Stimulated activated naive B cell treated with anti-CD40 and anti-IgM and Interleukin-4, amounts not matched to agents 10 μg/mL and 1 μg/mL and 100 μg/mL, for 72 hours (primary cell): Measurements from ENCODE around the gene SPDEF.
A peak's percentile ranks its signal among the peaks of the same experiment; 100 is the strongest.

Source experiments
- ATAC-seq, 2 donors: fragments of 150-1000 bp; cut with Tn5 transposase; replicated peaks; 2 replicates each; pipeline ENCODE4 v1.10.0; 2021; ENCODE audit warnings: moderate library complexity in 1 of 2
- DNase-seq: peaks from one replicate; pipeline ENCODE4 v3.0.0; 2021
- H3K27ac Mint-ChIP-seq: one replicate; pipeline ENCODE4 v1.8.0; 2022; ENCODE audit warnings: mild to moderate bottlenecking, mixed read lengths
- H3K27me3 Mint-ChIP-seq, 2 donors: one replicate each; pipeline ENCODE4 v1.8.0; 2022; ENCODE audit warnings: mixed read lengths in 2 of 2
- H3K36me3 Mint-ChIP-seq, 2 donors: one replicate each; pipeline ENCODE4 v1.8.0; 2022; ENCODE audit warnings: mixed read lengths in 2 of 2, mild to moderate bottlenecking in 1 of 2
- H3K4me1 Mint-ChIP-seq, 2 donors: one replicate each; pipeline ENCODE4 v1.8.0; 2022; ENCODE audit warnings: mixed read lengths in 2 of 2, mild to moderate bottlenecking in 1 of 2
- H3K4me3 Mint-ChIP-seq, 2 donors: one replicate each; pipeline ENCODE4 v1.8.0; 2022; ENCODE audit warnings: mild to moderate bottlenecking in 2 of 2, mixed read lengths in 2 of 2, moderate library complexity in 1 of 2
- H3K9me3 Mint-ChIP-seq, 2 donors: one replicate each; pipeline ENCODE4 v1.8.0; 2022; ENCODE audit warnings: mixed read lengths in 2 of 2, mild to moderate bottlenecking in 1 of 2

The SPDEF gene

DNA sequence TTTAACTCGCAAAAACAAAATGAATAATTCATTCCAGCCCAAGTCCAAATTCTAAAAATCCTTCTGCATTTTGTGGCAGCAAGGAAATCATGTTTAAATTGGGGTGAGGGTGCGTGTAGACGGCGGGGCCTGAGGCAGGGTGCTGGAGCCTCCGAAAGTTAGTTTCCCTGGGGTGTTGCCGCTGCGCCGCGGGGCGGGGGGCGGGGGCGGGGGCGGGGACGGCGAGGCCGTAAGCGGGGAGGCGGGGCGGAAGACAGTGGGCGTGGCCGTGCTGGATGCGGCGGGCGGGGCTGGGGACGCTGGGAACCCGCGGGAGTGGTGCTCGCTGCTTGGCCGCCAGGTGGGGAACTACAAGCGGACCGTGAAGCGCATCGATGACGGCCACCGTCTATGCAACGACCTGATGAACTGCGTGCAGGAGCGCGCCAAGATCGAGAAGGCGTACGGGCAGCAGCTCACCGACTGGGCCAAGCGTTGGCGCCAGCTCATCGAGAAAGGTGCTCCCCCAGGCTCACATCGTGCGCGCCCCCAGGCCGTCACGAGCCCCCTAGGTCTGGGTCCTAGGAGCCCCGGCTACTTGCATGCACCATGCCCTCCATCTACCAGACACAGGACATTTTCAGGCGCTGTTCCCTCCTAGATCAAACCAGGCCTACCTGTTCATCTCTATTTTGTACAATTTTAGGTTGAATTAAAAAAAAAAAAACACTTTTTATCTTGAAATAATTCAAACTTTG lies 29.0 kb downstream of the SPDEF start:
- DNase-seq (peak; percentile 89), ATAC-seq (peak; percentile 97 to 98)
- Mint-ChIP-seq H3K36me3 (no peaks in the 10 kb centered on the region), H3K9me3 (no peaks in the 10 kb centered on the region), H3K4me1 (peaks cover 7 to 9% of the 10 kb centered on the region in 2 donors), H3K27me3 (no peaks in the 10 kb centered on the region), H3K4me3 (peak overlapping the region; percentile 36 to 60), H3K27ac (peak overlapping the region; percentile 42)

DNA sequence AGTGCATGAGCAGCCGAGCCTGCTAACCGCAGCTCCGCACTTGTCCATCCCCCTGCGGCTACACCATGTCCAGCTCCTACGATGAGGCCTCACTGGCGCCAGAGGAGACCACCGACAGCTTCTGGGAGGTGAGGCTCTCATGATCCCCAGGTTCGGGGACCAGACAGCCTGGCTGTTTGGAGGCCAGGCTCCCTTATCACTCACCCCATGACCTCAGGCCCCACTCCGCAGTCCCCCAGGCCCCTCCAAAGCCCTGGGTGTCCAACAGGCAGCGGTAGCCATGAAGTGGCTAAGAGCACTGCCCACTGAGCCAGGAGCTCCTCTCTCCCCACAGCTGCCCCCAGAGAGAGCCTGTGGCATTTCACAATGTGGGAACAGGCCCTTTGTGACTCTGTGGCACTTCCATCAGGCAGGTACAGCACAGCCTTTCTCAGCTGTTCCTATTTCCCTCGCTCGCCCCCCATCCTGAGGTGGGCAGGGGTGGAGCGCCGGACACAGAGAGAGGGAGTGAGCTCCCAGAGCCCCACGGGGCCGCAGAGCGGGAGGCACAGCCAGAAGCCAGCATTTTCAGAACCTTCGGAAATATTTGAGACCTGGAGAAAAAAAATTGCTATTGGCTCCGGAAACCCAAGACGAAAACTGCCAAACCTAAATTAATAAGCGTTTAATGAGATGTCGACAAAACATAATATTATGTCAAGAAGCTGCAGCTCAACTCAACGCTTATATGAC lies 29.7 kb downstream of the SPDEF start:
- peaks cover 12 to 14% of the 10 kb centered on the region in 2 donors for H3K4me1 Mint-ChIP-seq
- ATAC-seq: peak in 1 of 2 donors; percentile 16
- no peaks in the 10 kb centered on the region for H3K36me3 Mint-ChIP-seq
- H3K9me3 Mint-ChIP-seq: no peaks in the 10 kb centered on the region
- peak overlapping the region in 1 of 2 donors; percentile 60 for H3K4me3 Mint-ChIP-seq
- DNase-seq: no peak
- H3K27me3 Mint-ChIP-seq: no peaks in the 10 kb centered on the region
- no peak overlapping the region for H3K27ac Mint-ChIP-seq

DNA sequence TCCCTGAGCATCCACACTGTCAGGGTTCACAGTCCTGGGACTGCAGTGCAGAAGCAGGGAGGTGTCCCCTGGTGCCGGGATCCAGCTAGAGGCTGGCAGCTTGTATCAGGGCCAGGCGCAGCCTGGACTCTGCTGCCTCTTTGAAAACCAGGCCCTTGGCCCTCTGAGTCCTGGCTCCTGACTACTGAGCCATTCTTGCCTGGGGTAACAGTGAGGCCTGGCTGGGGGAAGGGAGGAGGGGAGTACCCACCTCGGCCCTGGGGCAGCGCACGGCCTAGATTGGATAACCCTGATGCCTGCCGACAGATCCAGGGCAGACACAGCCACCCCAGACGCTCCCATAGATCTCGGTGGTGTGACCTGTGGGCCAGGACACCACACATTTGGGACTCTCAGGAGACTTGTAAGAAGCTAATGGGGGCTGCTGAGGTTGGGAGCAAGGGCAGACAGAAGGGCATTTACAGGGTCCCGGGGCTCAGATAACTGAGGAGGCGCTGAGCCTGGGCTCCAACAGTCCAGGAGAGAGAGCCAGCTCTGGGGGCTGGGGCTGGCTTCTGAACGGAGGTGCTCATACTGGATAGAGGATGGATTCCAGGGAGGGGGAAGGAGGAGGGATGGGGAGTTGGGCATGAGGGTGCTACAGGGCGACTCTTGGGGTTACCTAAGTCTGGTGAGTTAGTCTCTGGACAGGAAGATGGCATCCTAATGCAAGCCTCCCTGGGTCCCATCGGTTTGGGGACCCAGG lies 30.5 kb downstream of the SPDEF start:
- DNase-seq: no peak
- Mint-ChIP-seq H3K27ac (no peak overlapping the region), H3K4me3 (peak overlapping the region in 1 of 2 donors; percentile 29), H3K27me3 (no peaks in the 10 kb centered on the region), H3K36me3 (no peaks in the 10 kb centered on the region), H3K4me1 (peaks cover 13 to 15% of the 10 kb centered on the region in 2 donors), H3K9me3 (no peaks in the 10 kb centered on the region)
- ATAC-seq: no peak

DNA sequence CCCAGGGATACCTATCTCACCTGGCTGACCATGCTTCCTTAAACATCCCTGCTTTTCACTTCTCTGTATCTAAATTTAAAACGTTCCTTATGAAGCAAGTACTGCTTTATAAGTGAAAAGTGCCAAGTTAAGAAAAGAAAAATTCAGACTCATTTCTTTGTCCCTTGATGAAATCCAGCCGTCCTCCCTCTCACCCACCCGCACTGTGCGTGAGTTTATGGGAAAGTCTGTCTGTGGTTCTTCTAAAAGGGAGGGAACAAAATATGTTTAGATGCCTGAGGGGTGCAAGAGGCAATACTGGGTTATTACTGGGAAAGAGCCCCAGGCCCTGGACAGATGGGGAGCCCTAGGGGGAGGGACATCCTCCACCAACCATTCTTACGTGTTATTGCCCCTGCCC lies 31.2 kb downstream of the SPDEF start:
- no peaks in the 10 kb centered on the region for H3K27me3 Mint-ChIP-seq
- H3K4me1 Mint-ChIP-seq: peaks cover 13 to 15% of the 10 kb centered on the region in 2 donors
- no peaks in the 10 kb centered on the region for H3K36me3 Mint-ChIP-seq
- H3K9me3 Mint-ChIP-seq: no peaks in the 10 kb centered on the region
- peak overlapping the region; percentile 9 for H3K27ac Mint-ChIP-seq
- ATAC-seq (no peak), DNase-seq (no peak)
- no peak overlapping the region for H3K4me3 Mint-ChIP-seq

DNA sequence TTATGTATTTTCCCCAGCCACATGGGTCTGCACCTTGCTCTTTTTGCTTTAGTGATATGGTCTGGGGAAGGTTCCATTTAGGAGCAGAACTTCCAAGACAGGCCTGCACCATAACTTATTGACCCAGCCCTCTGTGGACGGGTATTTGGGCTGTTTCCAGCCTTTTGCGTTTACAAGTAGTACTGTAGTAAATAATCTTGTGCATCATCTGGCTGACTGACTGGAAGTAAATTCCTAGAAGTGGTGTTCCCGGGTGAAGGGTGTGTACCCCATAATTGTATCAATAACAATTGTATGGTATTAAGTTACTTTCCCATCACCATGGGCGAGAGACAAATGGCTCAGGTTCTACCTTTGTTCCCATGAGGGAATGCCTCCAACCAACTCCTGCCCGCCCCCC lies 31.6 kb downstream of the SPDEF start:
- no peaks in the 10 kb centered on the region for H3K36me3 Mint-ChIP-seq
- ATAC-seq: no peak

DNA sequence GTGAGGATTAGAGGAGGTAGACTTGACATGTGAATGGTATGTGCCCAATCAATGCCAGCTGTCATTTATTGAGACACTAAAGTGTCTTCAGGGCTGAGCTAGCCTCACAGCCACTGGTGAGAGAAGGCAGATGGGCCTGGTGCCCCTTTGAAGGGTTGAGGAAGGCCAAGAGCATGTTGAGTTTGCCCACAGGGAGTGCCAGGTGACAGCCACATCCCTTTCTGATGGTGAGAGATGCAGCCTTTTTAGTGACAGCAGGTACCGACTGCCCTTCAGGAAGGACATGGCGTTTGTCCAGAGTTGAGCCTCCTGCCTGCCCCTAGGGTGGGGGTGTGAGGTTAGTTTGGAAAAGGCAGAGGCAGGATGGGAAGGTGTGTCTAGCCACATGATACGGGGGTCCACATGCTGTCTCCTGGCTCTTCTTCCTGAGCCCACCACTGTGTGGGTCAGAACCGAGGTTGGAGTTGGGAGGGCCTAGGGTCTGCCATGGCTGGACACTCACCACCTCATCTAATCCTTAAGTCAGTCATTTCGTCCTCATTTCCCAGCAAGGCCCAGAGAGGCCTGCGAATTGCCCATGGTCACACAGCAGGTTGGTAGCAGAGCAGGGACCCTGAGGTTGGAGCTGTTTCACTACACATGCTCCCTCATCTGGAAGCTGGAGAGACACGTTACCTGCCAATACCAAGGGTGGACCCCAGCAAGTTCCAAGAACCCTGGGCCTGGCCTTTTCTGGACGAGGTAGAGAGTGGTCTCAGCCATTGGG lies 32.5 kb downstream of the SPDEF start:
- H3K4me3 Mint-ChIP-seq: no peak overlapping the region
- H3K4me1 Mint-ChIP-seq: peaks cover 13 to 15% of the 10 kb centered on the region in 2 donors
- no peaks in the 10 kb centered on the region for H3K36me3 Mint-ChIP-seq
- H3K27me3 Mint-ChIP-seq: peaks cover 0 to 5% of the 10 kb centered on the region in 2 donors
- H3K9me3 Mint-ChIP-seq: no peaks in the 10 kb centered on the region
- ATAC-seq: no peak
- no peak for DNase-seq
- no peak overlapping the region for H3K27ac Mint-ChIP-seq

More for the DNA sequence above, 31.6 kb downstream of the SPDEF start:
- DNase-seq: no peak
- Mint-ChIP-seq H3K27me3 (no peaks in the 10 kb centered on the region), H3K27ac (peak overlapping the region; percentile 9), H3K4me1 (peaks cover 13 to 15% of the 10 kb centered on the region in 2 donors), H3K9me3 (no peaks in the 10 kb centered on the region), H3K4me3 (no peak overlapping the region)

DNA sequence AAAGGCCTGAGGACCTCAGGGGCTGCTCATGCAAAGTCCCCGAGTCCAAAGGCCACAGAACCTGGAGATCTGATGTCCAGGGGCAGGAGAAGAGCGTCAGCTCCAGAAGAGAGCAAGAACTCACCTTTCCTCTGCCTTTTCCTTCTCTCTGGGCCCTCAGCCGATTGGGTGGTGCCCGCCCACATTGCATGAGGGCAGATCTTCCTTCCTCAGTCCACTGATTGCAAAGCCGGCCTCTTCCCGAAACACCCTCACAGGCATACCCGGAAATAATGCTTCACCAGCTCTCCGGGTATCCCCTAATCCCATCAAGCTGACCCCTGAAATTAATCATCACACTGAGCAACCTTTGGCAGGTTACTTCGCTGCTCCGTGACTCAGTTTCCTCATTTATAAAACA lies 33.4 kb downstream of the SPDEF start:
- H3K9me3 Mint-ChIP-seq: no peaks in the 10 kb centered on the region
- H3K27me3 Mint-ChIP-seq: peaks cover 0 to 6% of the 10 kb centered on the region in 2 donors
- DNase-seq (no peak), ATAC-seq (no peak)
- peaks cover 12 to 15% of the 10 kb centered on the region in 2 donors for H3K4me1 Mint-ChIP-seq
- no peak overlapping the region for H3K4me3 Mint-ChIP-seq
- no peak overlapping the region for H3K27ac Mint-ChIP-seq
- no peaks in the 10 kb centered on the region for H3K36me3 Mint-ChIP-seq

DNA sequence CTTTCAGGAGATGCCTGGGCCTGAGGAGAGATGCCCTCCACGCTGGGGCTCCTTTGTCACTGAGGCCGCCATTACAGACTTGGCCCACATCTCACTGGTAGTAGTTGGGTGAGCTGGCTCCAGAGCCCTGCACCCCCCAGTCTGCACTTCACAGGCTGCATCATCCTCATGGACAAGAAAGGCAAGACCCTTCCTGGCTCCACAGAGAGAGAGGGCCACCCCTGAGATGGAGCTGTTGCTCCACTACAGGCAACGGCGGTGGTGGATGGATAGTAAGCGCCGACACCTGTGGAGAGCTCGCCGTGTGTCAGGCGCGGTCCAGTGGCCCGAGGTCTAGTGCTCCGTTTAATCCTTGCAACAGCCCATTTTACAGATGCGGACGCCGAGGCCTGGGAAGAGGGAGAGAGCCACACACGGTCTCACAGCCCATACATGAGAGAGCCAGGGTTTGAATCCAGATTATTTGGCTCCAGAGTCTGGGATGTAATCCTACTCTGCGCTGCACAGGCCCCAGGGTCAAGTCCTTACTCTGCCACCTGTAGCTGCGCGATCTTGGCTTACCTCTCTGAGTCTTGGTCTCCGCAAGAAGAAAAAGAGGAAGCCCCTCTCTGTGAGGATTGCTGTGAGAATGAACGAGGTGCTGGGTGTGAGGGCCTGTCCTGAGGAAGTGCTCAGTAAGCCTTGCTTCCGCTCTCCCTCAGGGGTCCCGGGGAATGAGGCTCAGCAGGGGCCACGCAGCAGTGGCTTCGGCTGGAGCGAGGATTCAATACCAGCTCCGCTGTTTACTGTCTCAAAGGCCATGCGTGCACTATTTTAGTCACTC lies 34.5 kb downstream of the SPDEF start:
- Mint-ChIP-seq H3K36me3 (no peaks in the 10 kb centered on the region), H3K4me3 (no peak overlapping the region), H3K27ac (no peak overlapping the region), H3K9me3 (no peaks in the 10 kb centered on the region), H3K27me3 (peaks cover 8 to 12% of the 10 kb centered on the region in 2 donors), H3K4me1 (peaks cover 10 to 15% of the 10 kb centered on the region in 2 donors)
- DNase-seq (no peak), ATAC-seq (peak; percentile 38 to 47)

DNA sequence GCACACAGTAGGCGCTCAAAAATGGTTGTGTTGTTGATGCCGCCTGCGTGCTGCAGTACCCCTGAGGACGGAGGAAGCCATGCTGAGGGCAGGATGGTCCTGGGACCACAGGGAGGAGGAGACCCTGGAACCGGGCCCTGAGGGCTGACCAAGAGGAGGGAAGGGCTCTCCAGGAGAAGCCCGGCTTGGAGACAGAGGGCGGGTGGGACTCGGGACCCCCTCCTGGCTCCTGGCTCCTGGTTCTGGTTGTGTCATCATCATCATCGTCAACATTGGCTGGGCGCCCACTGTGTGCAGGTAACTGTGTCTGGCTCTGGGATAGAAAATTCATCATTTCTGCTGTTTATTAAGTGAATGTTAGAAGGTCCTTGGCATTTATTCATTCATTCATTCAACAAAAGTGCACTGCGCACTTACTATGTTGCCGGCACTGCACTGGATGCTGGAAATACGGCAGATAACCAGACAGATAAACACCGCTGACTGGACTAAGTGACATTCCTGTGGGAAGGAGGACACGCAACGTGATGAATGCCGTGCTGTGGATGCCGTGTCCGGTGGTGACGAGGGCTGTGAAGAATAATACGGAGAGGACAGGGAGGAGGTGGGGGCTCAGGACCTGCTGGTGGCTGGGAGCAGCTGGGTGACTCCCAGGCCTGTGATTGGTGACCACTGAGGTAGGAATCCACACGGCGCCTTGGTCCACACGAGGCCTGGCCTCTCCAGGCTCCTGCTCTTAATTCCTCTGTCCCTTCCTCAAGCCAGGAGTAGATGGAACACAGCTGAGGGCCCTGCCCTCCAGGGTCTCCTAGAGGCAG lies 35.3 kb downstream of the SPDEF start:
- ATAC-seq: no peak
- peaks cover 9 to 10% of the 10 kb centered on the region in 2 donors for H3K4me1 Mint-ChIP-seq
- H3K27me3 Mint-ChIP-seq: peaks cover 8 to 16% of the 10 kb centered on the region in 2 donors
- H3K4me3 Mint-ChIP-seq: no peak overlapping the region
- no peak for DNase-seq
- H3K9me3 Mint-ChIP-seq: no peaks in the 10 kb centered on the region
- H3K36me3 Mint-ChIP-seq: no peaks in the 10 kb centered on the region
- H3K27ac Mint-ChIP-seq: no peak overlapping the region

DNA sequence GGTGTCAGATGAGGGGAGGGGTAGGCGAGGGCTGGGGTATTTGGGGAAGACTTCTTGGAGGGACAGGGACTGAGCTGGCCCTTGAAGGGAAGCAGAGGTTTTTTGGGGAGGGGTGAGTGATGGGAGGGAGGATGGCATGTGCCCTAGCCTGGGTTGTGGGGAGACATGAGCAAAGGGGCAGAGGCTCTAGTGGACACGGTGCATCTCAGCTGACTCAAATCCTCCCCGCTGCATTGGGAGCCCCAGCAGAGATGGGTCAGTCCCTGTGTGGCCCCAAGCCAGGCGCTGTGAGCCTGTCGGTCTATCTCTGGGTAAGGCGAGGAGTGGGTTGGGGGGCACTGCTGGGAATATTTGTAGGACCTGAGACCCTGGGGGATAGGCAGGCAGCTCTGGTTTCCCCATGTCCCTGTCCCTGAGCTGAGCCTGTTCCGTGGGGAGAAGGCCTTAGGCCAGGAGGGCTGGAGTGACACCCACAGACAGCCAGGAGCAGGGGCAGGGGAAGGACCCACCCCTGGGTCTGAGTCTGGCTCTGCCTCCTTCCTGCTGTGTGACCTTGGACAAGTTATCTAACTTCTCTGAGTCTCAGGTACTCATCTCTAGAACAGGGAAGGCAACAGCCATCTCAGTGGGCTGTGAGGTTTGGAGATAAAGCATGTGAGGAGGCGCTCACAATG lies 36.0 kb downstream of the SPDEF start:
- ATAC-seq (no peak), DNase-seq (no peak)
- H3K27ac Mint-ChIP-seq: no peak overlapping the region
- H3K4me1 Mint-ChIP-seq: peaks cover 9 to 10% of the 10 kb centered on the region in 2 donors
- H3K9me3 Mint-ChIP-seq: no peaks in the 10 kb centered on the region
- H3K36me3 Mint-ChIP-seq: no peaks in the 10 kb centered on the region
- H3K27me3 Mint-ChIP-seq: peaks cover 14 to 23% of the 10 kb centered on the region in 2 donors
- no peak overlapping the region for H3K4me3 Mint-ChIP-seq

DNA sequence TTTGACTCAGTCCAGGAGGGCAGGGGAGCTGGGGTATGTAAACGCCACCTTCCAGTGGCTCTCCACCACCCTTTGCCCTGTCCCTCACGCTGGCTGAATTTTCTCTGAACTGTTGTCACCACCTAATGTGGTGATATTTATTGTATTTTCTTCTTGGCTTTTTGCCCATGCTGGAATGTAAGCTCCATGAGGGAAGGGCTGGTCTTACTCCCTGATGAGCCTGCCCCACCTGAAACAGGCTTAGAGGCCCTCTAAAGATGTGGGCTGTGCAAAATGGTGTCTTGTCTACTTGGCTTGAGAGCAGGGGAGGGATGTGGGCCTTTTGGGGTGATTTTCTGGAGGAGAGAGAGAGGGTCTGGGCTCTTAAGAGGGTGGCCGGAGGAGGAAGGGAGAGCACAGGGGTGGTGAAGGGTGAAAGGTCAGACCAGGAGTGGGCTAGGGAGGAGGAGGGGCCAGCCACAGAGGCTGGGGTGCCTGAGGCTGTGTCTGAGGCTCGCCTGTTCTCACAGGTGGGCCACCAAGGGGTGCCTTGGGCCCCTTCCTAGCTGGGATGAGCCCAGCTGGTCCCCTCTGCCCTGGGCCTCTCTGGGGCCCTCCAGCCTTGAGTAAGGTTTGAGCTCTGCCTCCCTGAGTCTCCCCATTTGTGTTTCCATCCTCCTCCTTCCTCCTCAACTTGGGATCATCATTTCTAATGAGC lies 37.3 kb downstream of the SPDEF start:
- H3K4me1 Mint-ChIP-seq: peaks cover 9 to 10% of the 10 kb centered on the region in 2 donors
- H3K36me3 Mint-ChIP-seq: no peaks in the 10 kb centered on the region

DNA sequence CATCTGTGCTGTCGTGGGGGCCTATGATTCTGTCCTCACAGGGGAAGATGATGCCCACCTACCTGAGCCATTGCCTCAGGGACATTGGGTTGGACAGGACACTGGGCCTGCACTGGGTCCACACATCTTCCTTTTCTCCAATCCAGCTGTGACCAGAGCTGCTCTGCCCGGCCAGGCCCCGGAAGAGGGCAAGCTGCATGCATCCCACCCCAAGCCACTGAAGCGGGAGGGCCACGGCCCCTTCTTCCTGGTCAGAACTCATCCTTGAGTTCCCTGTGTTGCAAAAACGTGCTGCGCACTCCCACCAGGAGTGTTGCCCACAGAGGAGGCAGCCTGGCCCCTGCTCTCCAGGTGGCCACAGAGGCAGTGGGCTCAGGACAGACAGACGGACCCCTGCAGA lies 38.2 kb downstream of the SPDEF start:
- no peaks in the 10 kb centered on the region for H3K36me3 Mint-ChIP-seq
- H3K4me1 Mint-ChIP-seq: peaks cover 8 to 9% of the 10 kb centered on the region in 2 donors
- H3K27ac Mint-ChIP-seq: peak overlapping the region; percentile 38
- DNase-seq (no peak), ATAC-seq (no peak)
- no peak overlapping the region for H3K4me3 Mint-ChIP-seq
- H3K9me3 Mint-ChIP-seq: no peaks in the 10 kb centered on the region
- H3K27me3 Mint-ChIP-seq: peaks cover 26 to 43% of the 10 kb centered on the region in 2 donors

More for the DNA sequence above, 37.3 kb downstream of the SPDEF start:
- ATAC-seq (no peak), DNase-seq (no peak)
- peaks cover 24 to 36% of the 10 kb centered on the region in 2 donors for H3K27me3 Mint-ChIP-seq
- H3K4me3 Mint-ChIP-seq: no peak overlapping the region
- no peaks in the 10 kb centered on the region for H3K9me3 Mint-ChIP-seq
- no peak overlapping the region for H3K27ac Mint-ChIP-seq
